Activated CD4-positive, alpha-beta T cell treated with anti-CD3 and anti-CD28 coated beads, Interleukin-2, amount 10 ng/mL, durations not matched to agents 7 days and 5 days (primary cell): ENCODE measurements around the gene STIP1. TPM values are rescaled to one million over a fixed set of nuclear protein-coding genes. Genes with fewer than 3 reads are reported as not detected.
"Not testable (repeated sequence)": the region's sequence is repeated elsewhere in the genome, so short reads cannot be mapped to it uniquely, and the experiment has no call there.

ENCODE experiments used
- CTCF ChIA-PET: fragments of 350-600 bp; sonication (Branson Sonifier 250); formaldehyde crosslinking; loops from one replicate; lab custom pipeline; 2021; ENCODE audit warnings: antibody characterized with exemption; lab: Charles Lee
- POLR2A ChIA-PET: fragments of 350-600 bp; sonication (Branson Sonifier 250); formaldehyde crosslinking; loops from one replicate; lab custom pipeline; 2021; ENCODE audit warnings: antibody characterized with exemption; lab: Charles Lee
- DNase-seq: peaks from one replicate; pipeline ENCODE4 v3.0.0-alpha.2; 2020
- H3K27ac Mint-ChIP-seq: one replicate; pipeline ENCODE4 v1.8.0; 2021; ENCODE audit warnings: mild to moderate bottlenecking, moderate library complexity, mixed read lengths
- H3K27me3 Mint-ChIP-seq: one replicate; pipeline ENCODE4 v1.8.0; 2021; ENCODE audit warnings: mixed read lengths
- H3K36me3 Mint-ChIP-seq: one replicate; pipeline ENCODE4 v1.8.0; 2021; ENCODE audit warnings: low read depth, mixed read lengths
- H3K4me1 Mint-ChIP-seq: one replicate; pipeline ENCODE4 v1.8.0; 2021; ENCODE audit warnings: mixed read lengths
- H3K4me3 Mint-ChIP-seq: one replicate; pipeline ENCODE4 v1.8.0; 2021; ENCODE audit warnings: mild to moderate bottlenecking, moderate library complexity, mixed read lengths
- H3K9me3 Mint-ChIP-seq: one replicate; pipeline ENCODE4 v1.8.0; 2021; ENCODE audit warnings: mixed read lengths
- total RNA-seq, 2 experiments: library from RNA; stranded (reverse); gene quantifications; one replicate each; pipeline ENCODE4 v1.2.3, GENCODE V29; 2021

The STIP1 gene
- total RNA-seq, 2 experiments from 2014 or later, result 211 to 213 TPM

GRCh38 chr11:64245797-64246620 lies 60.0 kb downstream of the STIP1 start:
- peaks cover 9% of the 10 kb centered on the region for H3K36me3 Mint-ChIP-seq
- peak overlapping the region; percentile 81 for H3K4me3 Mint-ChIP-seq
- H3K4me1 Mint-ChIP-seq, result peaks cover 44% of the 10 kb centered on the region
- H3K9me3 Mint-ChIP-seq, result no peaks in the 10 kb centered on the region
- ChIA-PET POLR2A (interaction anchor here (0.6 to 1.4 kb wide), 2 partner anchors 17 to 23 kb away, joined by 3 to 4 read pairs; no protein-coding TSS in a partner anchor), CTCF (interaction anchor here (0.6 to 11.3 kb wide), 11 partner anchors 8 to 499 kb away, joined by 3 to 162 read pairs (median 4); partner anchors contain the start of gene CATSPERZ)
- no peaks in the 10 kb centered on the region for H3K27me3 Mint-ChIP-seq
- peak overlapping the region; percentile 87 for H3K27ac Mint-ChIP-seq
- peak; percentile 57 for DNase-seq

DNA sequence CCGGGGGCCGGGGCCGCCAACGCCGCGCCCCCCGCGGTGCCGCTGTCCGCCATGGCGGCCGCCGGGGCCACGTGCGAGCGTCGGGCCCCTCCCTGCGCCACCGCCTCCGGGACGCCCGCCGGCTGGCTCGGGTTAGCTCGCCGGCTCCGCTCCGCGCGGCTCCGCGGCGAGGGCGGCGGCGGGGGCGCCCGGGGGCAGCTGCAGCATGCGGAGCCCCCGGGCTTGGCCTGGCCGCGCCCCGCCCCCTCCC lies 60.6 kb downstream of the STIP1 start:
- CTCF ChIA-PET, result interaction anchor here (0.6 to 11.3 kb wide), 8 partner anchors 8 to 1452 kb away, joined by 3 to 162 read pairs (median 4); partner anchors contain the start of gene CATSPERZ
- Mint-ChIP-seq H3K4me1 (peaks cover 44% of the 10 kb centered on the region), H3K4me3 (peak overlapping the region; percentile 79)
- H3K9me3 Mint-ChIP-seq, DNase-seq, POLR2A ChIA-PET, H3K27me3 Mint-ChIP-seq, H3K36me3 Mint-ChIP-seq, H3K27ac Mint-ChIP-seq: not testable (repeated sequence)

DNA sequence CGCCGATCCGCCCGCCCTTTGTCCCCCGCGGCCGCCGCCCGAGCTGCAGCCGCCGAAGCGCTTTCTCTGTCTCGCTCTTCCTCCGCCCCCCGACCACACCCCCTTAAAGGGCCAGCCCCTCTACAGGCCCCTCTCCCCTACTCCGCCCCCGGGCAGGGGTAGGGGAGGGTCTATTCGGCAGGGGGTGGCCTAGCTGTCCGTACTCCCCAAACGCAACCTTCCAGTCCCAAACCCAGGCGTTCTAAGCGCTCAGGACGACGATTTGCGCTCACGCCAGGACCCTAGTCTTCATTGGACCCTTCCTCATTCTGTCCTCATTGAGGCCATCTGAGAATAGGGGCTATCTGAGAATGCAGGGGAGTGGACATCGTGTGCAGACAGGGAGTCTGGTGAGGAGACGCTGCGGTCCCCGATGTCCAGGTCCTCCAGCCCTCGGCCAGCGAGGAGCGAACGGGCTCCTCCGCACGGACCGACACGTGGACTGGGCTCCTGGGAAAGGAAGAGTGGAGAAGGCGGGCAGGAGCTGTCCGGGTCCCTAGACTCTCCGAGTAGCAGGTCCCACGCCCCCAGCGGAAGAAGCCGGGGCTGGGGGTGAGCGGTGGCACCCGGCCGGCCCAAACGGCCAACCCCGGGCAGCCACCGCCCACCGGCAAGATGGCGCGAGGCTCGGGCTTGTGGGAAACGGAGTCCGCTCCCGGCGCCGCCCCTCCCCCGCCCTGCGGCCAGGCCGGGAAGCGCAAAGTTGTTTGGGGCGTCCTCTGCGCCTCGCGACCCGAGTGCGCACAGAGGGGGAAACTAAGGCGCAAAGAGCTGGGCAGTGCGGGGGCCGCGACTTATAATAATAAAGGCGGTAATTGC lies 61.1 kb downstream of the STIP1 start, which contains the start of gene PPP1R14B:
Gene PPP1R14B, minus strand, starts transcription at position 73 of the 858 bp plus-strand sequence. CDS start 270 bp downstream, outside the sequence.
- H3K27me3 Mint-ChIP-seq, result no peaks in the 10 kb centered on the region
- H3K9me3 Mint-ChIP-seq, result no peaks in the 10 kb centered on the region
- DNase-seq, result peak; percentile 82
- peaks cover 48% of the 10 kb centered on the region for H3K4me1 Mint-ChIP-seq
- ChIA-PET CTCF (interaction anchor here (0.6 to 11.3 kb wide), 7 partner anchors 9 to 1453 kb away, joined by 3 to 162 read pairs (median 4); partner anchors contain the start of gene CATSPERZ), POLR2A (no interaction called here)
- peak within 1 kb of the TSS; percentile 81 for H3K4me3 Mint-ChIP-seq
- peaks cover 9% of the 10 kb centered on the region for H3K36me3 Mint-ChIP-seq
- H3K27ac Mint-ChIP-seq, result peak within 1 kb of the TSS; percentile 87

DNA sequence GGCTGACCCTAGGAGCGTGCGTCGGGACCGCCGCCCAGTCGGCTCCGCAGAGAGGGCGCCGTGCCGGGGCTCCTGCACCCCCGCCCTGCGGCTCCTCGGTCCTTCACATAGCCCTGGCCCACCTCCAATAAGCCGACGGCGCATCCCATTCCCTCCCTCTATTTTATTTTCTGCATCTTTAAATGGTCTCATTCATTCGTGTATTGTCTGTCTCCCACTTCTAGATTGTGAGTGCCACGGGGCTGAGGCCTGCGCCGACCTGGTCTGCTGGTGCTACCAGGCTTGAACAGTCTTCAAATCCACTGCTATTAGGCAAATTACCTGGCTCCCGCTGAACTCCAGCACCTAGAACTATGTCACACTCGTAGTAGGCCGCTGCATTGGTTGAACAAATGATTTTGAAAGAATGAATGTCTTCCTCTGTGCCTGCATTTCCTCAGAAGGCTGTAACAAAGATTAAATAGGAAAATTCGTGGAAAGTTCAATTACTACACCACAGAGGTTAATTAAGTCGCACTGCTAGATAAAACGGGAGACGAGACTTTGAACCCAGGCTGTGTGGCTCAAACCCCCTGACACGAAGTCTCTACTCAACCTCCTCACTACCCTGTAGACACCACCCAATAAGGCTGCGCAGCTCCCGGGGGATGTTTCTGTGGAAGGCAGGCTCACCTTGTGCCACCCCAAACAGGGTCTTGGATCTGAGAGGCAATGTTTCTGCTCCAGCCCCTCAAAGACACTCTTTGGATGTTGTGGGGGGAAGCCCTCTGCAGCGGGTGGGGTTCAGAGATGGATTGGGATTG lies 62.0 kb downstream of the STIP1 start:
- peak overlapping the region; percentile 68 for H3K4me3 Mint-ChIP-seq
- ChIA-PET POLR2A (no interaction called here), CTCF (interaction anchor here (1.4 to 11.3 kb wide), 5 partner anchors 19 to 54 kb away, joined by 4 to 162 read pairs (median 13); partner anchors contain the start of genes CATSPERZ and FERMT3)
- H3K4me1 Mint-ChIP-seq, result peaks cover 42% of the 10 kb centered on the region
- DNase-seq, result no peak
- H3K27ac Mint-ChIP-seq, result peak overlapping the region; percentile 46
- no peaks in the 10 kb centered on the region for H3K9me3 Mint-ChIP-seq
- no peaks in the 10 kb centered on the region for H3K27me3 Mint-ChIP-seq
- H3K36me3 Mint-ChIP-seq, result peaks cover 9% of the 10 kb centered on the region

DNA sequence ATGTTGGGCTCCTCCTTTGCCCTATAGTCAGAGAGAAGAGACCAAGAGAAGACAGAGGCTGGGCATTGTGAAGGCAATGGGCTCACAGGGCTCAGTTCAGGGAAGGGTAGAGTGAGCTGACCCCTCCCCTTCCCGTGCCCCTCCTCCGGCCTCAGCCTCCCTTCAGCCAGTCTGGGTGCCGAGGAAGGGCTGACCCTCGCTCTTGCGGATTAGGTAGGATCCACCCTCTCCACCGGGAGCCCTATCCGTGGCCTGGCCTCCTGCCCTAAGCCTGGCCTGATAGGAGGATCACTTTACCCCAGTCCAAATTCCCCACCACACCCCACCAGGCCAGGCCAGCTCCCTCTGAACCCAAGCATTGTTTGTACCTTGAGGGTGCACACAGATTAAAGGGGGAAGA lies 62.6 kb downstream of the STIP1 start:
- ChIA-PET CTCF (interaction anchor here (1.4 to 11.3 kb wide), 4 partner anchors 18 to 53 kb away, joined by 4 to 162 read pairs (median 16); partner anchors contain the start of genes CATSPERZ and FERMT3), POLR2A (no interaction called here)
- DNase-seq, result no peak
- Mint-ChIP-seq H3K4me1 (peaks cover 37% of the 10 kb centered on the region), H3K36me3 (peaks cover 4% of the 10 kb centered on the region), H3K4me3 (no peak overlapping the region), H3K27me3 (no peaks in the 10 kb centered on the region), H3K27ac (no peak overlapping the region), H3K9me3 (no peaks in the 10 kb centered on the region)

- no peaks in the 10 kb centered on the region for H3K36me3 Mint-ChIP-seq
- no peak overlapping the region for H3K4me3 Mint-ChIP-seq
- H3K27me3 Mint-ChIP-seq, result no peaks in the 10 kb centered on the region
- H3K9me3 Mint-ChIP-seq, result no peaks in the 10 kb centered on the region
- ChIA-PET POLR2A (no interaction called here), CTCF (interaction anchor here (1.1 to 11.3 kb wide), 7 partner anchors 10 to 56 kb away, joined by 3 to 162 read pairs (median 4); partner anchors contain the start of genes CATSPERZ and FERMT3)
- DNase-seq, result no peak
- H3K27ac Mint-ChIP-seq, result peak overlapping the region; percentile 66
- peaks cover 32% of the 10 kb centered on the region for H3K4me1 Mint-ChIP-seq
Observed at GRCh38 chr11:64249038-64249437, 63.1 kb downstream of the STIP1 start.

DNA sequence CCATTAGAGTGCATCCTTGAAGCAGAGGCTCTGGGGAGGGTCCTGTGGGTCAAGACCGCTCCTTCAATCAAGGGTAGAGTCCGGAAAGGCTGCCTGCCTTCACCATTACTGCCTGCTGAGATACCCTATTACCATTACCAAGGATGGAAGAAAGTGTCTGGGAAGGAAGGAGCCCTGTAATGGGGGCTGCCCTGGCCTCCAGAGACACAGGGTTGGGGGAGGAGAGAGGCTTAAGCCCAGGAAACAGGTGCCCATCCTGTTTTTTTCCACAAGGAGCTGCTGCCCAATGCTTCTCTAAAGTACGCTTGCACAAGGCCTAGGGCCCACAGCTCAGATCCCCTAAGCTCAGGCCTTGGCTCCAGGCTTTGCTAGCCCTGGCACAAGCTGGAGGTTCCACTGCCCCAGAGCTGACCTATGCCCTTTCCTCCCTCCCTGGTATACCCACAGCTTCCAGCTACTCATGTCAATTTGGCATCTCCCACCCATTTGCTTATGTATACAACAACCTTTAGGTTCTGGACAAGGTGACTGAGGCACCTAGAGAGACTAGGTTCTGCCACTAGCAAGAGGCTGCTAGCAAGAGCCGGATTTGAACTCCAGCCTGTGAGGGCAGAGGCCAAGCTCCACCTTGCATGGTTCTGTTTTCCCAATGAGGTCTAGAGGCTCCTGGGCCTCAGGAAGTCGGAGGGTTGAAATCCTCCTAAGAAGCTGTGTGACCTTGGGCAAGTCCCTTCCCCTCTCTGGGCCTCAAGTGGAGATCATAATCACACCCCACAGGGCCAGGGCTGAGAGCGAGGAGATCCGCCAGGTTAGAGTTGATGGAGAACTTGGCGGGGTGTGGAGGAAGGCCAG lies 63.8 kb downstream of the STIP1 start:
- Mint-ChIP-seq H3K4me1 (peaks cover 29% of the 10 kb centered on the region), H3K27ac (no peak overlapping the region), H3K4me3 (peak overlapping the region; percentile 30), H3K27me3 (no peaks in the 10 kb centered on the region), H3K36me3 (no peaks in the 10 kb centered on the region), H3K9me3 (no peaks in the 10 kb centered on the region)
- CTCF ChIA-PET, result interaction anchor here (0.6 to 11.3 kb wide), 17 partner anchors 9 to 389 kb away, joined by 3 to 162 read pairs (median 5); partner anchors contain the start of genes BAD, CATSPERZ and FKBP2
- POLR2A ChIA-PET, result no interaction called here
- DNase-seq, result no peak

DNA sequence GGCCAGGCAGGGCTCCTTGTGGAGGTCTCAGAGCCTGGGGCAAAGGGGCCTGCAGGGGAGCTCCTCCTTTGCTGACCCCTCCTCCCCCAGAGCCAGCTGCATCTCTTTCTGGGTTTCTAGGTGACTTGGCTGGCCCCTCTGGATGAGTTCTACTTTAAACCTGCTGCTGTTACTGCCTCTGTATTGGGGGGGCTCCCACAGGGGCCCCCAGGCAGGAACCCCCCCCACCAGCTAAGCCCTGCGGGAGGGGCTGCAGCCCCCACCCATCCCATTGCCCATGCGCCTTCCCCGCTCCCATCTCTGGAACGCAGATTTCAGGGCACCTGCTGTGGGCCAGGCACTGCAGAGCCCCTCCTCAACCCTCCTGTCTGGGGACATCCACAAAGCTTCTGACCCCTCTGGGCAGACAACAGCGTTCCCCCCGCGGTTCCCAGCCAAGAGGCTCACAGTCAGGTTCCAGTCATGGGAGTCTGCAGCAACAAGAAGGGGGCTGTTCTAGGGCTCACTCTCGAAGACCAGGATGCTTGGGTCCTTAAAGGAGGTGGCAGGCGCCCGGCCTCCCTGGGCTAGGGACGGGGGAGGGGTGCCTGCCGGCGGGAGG lies 64.5 kb downstream of the STIP1 start:
- Mint-ChIP-seq H3K36me3 (no peaks in the 10 kb centered on the region), H3K4me3 (peak overlapping the region; percentile 78), H3K27ac (no peak overlapping the region), H3K27me3 (no peaks in the 10 kb centered on the region), H3K9me3 (no peaks in the 10 kb centered on the region), H3K4me1 (peaks cover 25% of the 10 kb centered on the region)
- POLR2A ChIA-PET, result interaction anchor here (0.6 kb wide), 1 partner anchor 35 kb away, joined by 3 read pairs; the partner anchor contains the start of gene GPR137
- no peak for DNase-seq
- CTCF ChIA-PET, result interaction anchor here (0.6 to 11.3 kb wide), 19 partner anchors 7 to 389 kb away, joined by 3 to 162 read pairs (median 6); partner anchors contain the start of genes BAD, CATSPERZ and FKBP2

DNA sequence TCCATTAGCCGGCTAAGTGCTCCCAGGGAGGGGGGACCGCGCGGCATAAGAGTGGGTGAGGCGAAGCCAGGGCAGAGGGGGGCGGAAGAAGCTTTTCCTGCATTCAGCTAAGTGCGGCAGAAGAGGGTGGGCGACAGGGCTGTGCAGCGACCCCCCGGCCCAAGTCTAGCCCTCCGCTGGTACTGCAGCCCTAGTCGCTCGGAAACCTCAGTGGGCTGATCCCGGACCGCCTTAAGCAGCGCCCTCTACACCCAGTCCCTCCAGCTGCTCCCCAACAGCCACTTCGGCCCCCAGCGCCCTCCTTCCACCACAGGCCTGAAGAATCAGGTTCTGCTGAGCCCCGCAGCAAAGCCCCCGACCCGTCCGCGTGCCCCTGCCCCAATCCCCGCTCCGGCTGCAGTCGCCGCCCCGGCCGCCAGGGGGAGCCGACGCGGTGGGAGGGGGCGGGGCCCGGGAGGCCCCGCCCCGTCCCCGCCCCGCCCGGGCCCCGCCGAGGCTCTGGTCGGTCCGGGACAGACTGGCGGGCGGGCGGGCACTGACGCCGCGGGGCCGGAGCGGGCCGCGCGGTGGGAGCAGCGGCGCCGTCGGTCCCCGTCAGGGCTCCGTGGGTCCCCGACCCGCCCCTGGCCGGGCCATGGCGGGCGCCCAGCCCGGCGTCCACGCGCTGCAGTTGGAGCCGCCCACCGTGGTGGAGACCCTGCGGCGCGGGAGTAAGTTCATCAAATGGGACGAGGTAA lies 65.2 kb downstream of the STIP1 start, which contains the start of gene PLCB3:
Gene PLCB3, plus strand, starts transcription at position 515 of the 737 bp plus-strand sequence. Its CDS starts 120 bp downstream, at position 635.
- peak within 1 kb of the TSS; percentile 62 for H3K27ac Mint-ChIP-seq
- peak within 1 kb of the TSS; percentile 82 for H3K4me3 Mint-ChIP-seq
- peaks cover 25% of the 10 kb centered on the region for H3K4me1 Mint-ChIP-seq
- ChIA-PET POLR2A (interaction anchor here (0.6 kb wide), 1 partner anchor 35 kb away, joined by 3 read pairs; the partner anchor contains the start of gene GPR137), CTCF (interaction anchor here (0.6 to 11.3 kb wide), 18 partner anchors 8 to 106 kb away, joined by 3 to 162 read pairs (median 7); partner anchors contain the start of genes BAD, CATSPERZ, FKBP2 and PRDX5)
- peak; percentile 62 for DNase-seq
- H3K27me3 Mint-ChIP-seq, result no peaks in the 10 kb centered on the region
- no peaks in the 10 kb centered on the region for H3K9me3 Mint-ChIP-seq
- no peaks in the 10 kb centered on the region for H3K36me3 Mint-ChIP-seq

GRCh38 chr11:64251753-64252002 lies 65.7 kb downstream of the STIP1 start:
- Mint-ChIP-seq H3K9me3 (no peaks in the 10 kb centered on the region), H3K4me1 (peaks cover 25% of the 10 kb centered on the region), H3K27me3 (no peaks in the 10 kb centered on the region), H3K27ac (peak overlapping the region; percentile 62), H3K36me3 (no peaks in the 10 kb centered on the region), H3K4me3 (peak overlapping the region; percentile 82)
- CTCF ChIA-PET, result interaction anchor here (1.0 to 11.3 kb wide), 13 partner anchors 9 to 105 kb away, joined by 3 to 162 read pairs (median 8); partner anchors contain the start of genes BAD, CATSPERZ, FKBP2 and PRDX5
- POLR2A ChIA-PET, result no interaction called here
- DNase-seq, result no peak
